ENCODE results near the gene TMEM79.

GRCh38 chr1:156260896-156261295 is 23.2 kb upstream of the TMEM79 start:
- no peak for TF ChIP-seq CTCF (optimal IDR thresholded peaks at IDR 0.05 in 1 of 3, IDR thresholded peaks at IDR 0.05 in 1 of 3, conservative IDR thresholded peaks at IDR 0.05 in 1 of 3; ENCODE audit: extremely low read depth in 1 of 3, insufficient read depth in 2 of 3, low read length in 3 of 3)
- no peak for TF ChIP-seq EZH2 (IDR thresholded peaks at IDR 0.05; ENCODE audit: low read length)

Measured in keratinocyte (primary cell).